ENCODE measurements around the gene ANKRD60. TPM values are rescaled to one million over a fixed set of nuclear protein-coding genes. Genes with fewer than 3 reads are reported as not detected.

Gene ANKRD60
- total and polyA plus RNA-seq, 2 of the 4 experiments (the other 2 are of a cell fraction): not detected

DNA sequence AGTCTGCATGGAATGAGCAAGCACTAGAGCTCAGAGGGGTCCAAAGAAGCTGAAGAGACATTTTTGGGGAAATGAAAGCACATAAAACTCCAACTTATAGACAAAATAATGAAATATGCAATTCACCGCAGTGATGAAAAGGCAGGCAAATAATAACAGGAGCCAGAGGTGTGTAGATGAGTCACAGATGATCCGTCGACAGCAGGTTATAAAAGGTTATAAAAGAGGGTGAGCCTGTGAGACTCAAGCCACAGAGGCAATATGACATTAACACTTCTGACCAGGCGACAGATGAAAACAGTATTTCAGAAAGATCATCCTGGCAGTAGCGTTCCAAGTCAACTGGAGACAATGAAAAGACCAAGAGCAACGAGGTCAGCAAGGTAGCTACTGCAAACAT is 35.8 kb upstream of the ANKRD60 start:
- Histone ChIP-seq H3K23ac (ENCODE audit: low read depth, low read length) (no peak overlapping the region), H2BK15ac (ENCODE audit: low read depth, low read length) (no peak overlapping the region), H2AFZ (replicated peaks; ENCODE audit: low read length, poor library complexity) (no peak overlapping the region), H3K9me3 (ENCODE audit: control insufficient read depth, insufficient read depth, low read length) (no peaks in the 10 kb centered on the region), H4K20me1 (ENCODE audit: insufficient read depth, low read length) (no peaks in the 10 kb centered on the region), H2BK5ac (ENCODE audit: low read depth, low read length, poor library complexity, severe bottlenecking) (no peak overlapping the region), H3K9ac (ENCODE audit: low read depth, low read length) (no peak overlapping the region), H3K36me3 (ENCODE audit: control insufficient read depth, insufficient read depth, low read length) (peaks cover 37% of the 10 kb centered on the region), H3K4me1 (ENCODE audit: control insufficient read depth, insufficient read depth, low read length) (peaks cover 3% of the 10 kb centered on the region), H3K79me1 (ENCODE audit: low read depth in 1 of 2, low read length in 2 of 2) (peaks cover 5 to 64% of the 10 kb centered on the region in 2 experiments), H2AK9ac (replicated peaks; ENCODE audit: low read depth, low read length, poor library complexity) (no peak overlapping the region), H3K14ac (replicated peaks; ENCODE audit: low read depth, low read length) (no peak overlapping the region), H3K4me2 (ENCODE audit: low read depth, low read length) (no peak overlapping the region), H3K4ac (ENCODE audit: low read depth, low read length) (no peak overlapping the region), H4K8ac (ENCODE audit: low read depth in 2 of 2, low read length in 2 of 2) (no peak overlapping the region), H3K18ac (ENCODE audit: low read depth, low read length) (no peak overlapping the region), H3K9me1 (ENCODE audit: insufficient read depth, low read length) (peaks cover 37% of the 10 kb centered on the region), H4K91ac (ENCODE audit: insufficient read depth, low read depth, low read length) (no peak overlapping the region), H3K27me3 (ENCODE audit: control insufficient read depth, insufficient read depth, low read length) (no peaks in the 10 kb centered on the region), H4K5ac (ENCODE audit: low read depth, low read length) (no peak overlapping the region), H3K27ac (ENCODE audit: insufficient read depth, low read length) (no peak overlapping the region), H3K56ac (ENCODE audit: extremely low read depth, insufficient read depth, low read length) (no peak overlapping the region), H2BK20ac (ENCODE audit: low read depth, low read length) (no peak overlapping the region), H2BK120ac (ENCODE audit: low read depth, low read length) (no peak overlapping the region), H2AK5ac (ENCODE audit: low read depth, low read length) (no peak overlapping the region), H3K4me3 (ENCODE audit: insufficient read depth, low read depth, low read length) (no peak overlapping the region)
- WGBS, 2 experiments (ENCODE audit: extremely low coverage in 2 of 2, insufficient read length in 1 of 2): 92% methylated on average over 3 of the region's 6 CpGs; no CpG with 5 or more reads in 1 of the 2 experiments
- POLR2A ChIA-PET (ENCODE audit: unreplicated experiment): no interaction called here
- BruUV-seq (replicated peaks): no TSS peak
- TF ChIP-seq, protein P1, sequence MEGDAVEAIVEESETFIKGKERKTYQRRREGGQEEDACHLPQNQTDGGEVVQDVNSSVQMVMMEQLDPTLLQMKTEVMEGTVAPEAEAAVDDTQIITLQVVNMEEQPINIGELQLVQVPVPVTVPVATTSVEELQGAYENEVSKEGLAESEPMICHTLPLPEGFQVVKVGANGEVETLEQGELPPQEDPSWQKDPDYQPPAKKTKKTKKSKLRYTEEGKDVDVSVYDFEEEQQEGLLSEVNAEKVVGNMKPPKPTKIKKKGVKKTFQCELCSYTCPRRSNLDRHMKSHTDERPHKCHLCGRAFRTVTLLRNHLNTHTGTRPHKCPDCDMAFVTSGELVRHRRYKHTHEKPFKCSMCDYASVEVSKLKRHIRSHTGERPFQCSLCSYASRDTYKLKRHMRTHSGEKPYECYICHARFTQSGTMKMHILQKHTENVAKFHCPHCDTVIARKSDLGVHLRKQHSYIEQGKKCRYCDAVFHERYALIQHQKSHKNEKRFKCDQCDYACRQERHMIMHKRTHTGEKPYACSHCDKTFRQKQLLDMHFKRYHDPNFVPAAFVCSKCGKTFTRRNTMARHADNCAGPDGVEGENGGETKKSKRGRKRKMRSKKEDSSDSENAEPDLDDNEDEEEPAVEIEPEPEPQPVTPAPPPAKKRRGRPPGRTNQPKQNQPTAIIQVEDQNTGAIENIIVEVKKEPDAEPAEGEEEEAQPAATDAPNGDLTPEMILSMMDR (conservative IDR thresholded peaks at IDR 0.05; ENCODE audit: low read depth, low read length): no peak
- no peak for TF ChIP-seq FOS (IDR thresholded peaks at IDR 0.05; ENCODE audit: low read depth, low read length)
- TF ChIP-seq, protein P2, sequence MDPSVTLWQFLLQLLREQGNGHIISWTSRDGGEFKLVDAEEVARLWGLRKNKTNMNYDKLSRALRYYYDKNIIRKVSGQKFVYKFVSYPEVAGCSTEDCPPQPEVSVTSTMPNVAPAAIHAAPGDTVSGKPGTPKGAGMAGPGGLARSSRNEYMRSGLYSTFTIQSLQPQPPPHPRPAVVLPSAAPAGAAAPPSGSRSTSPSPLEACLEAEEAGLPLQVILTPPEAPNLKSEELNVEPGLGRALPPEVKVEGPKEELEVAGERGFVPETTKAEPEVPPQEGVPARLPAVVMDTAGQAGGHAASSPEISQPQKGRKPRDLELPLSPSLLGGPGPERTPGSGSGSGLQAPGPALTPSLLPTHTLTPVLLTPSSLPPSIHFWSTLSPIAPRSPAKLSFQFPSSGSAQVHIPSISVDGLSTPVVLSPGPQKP (IDR thresholded peaks at IDR 0.05; ENCODE audit: borderline replicate concordance, low read depth, low read length): no peak
- no peak for TF ChIP-seq MXI1 (IDR thresholded peaks at IDR 0.05; ENCODE audit: borderline replicate concordance, low read depth, low read length)
- DNase-seq (no peak), ATAC-seq (ENCODE audit: low read depth) (no peak)
- CTCF ChIA-PET: no interaction called here
- dilution Hi-C loops (cut with HindIII; ENCODE audit: low sequenced_read_pairs, unreplicated experiment): no loop called here
- in situ Hi-C loops (cut with MboI; ENCODE audit: low sequenced_read_pairs): no loop called here
- intact Hi-C loops (cut with micrococcal nuclease): no loop called here

All from IMR-90 (cell line).